SK-N-SH (cell line): Measurements from ENCODE around the gene CX3CL1. TPM values are rescaled to one million over a fixed set of nuclear protein-coding genes. Genes with fewer than 3 reads are reported as not detected.

Source experiments
- CTCF ChIA-PET: fragments of 300-600, 350-600 bp; formaldehyde crosslinking; extraction: SDS; loops from one replicate; lab custom pipeline; 2021; lab: Yijun Ruan, JAX
- POLR2A ChIA-PET: fragments of 350-600 bp; sonication (Branson Sonifier 250); formaldehyde crosslinking; extraction: SDS; loops from one replicate; lab custom pipeline; 2020; ENCODE audit warnings: antibody characterized with exemption, inconsistent platforms; lab: Yijun Ruan, JAX
- DNase-seq: peaks from one replicate; pipeline ENCODE4 v3.0.0; 2012
- H2AFZ ChIP-seq: fragments of 200-600 bp; sonication (generic); 2 replicates; pipeline ENCODE4 v1.8.1; 2016; ENCODE audit warnings: antibody characterized with exemption, mild to moderate bottlenecking, low read depth
- H3F3A ChIP-seq: fragments of 200-600 bp; sonication (generic); replicated peaks from 2 replicates; pipeline ENCODE3; 2016; ENCODE audit warnings: antibody characterized with exemption, mild to moderate bottlenecking; ENCODE audit not compliant: insufficient read depth
- H3K27ac ChIP-seq, 2 experiments: fragments of 200-500 bp in 1 of 2; fragments of 200-600 bp in 1 of 2; sonication (Bioruptor generic) in 1 of 2; sonication (generic), shearing (Covaris generic) in 1 of 2; 2 replicates each; pipeline versions ENCODE4 v1.5.1 to v1.6.1; 2014 to 2016; ENCODE audit warnings: low read depth in 2 of 2, inconsistent platforms in 1 of 2, low read length in 1 of 2, mild to moderate bottlenecking in 1 of 2, mixed read lengths in 1 of 2
- H3K27me3 ChIP-seq: fragments of 200-600 bp; sonication (generic), shearing (Covaris generic); 2 replicates; pipeline ENCODE4 v1.6.1; 2016; ENCODE audit warnings: mixed run types; ENCODE audit not compliant: insufficient read depth
- H3K36me3 ChIP-seq, 2 experiments: fragments of 200-500 bp in 1 of 2; fragments of 200-600 bp in 1 of 2; sonication (Bioruptor generic) in 1 of 2; sonication (generic) in 1 of 2; replicated peaks in 1 of 2; 2 replicates each; pipeline versions ENCODE3 to v1.5.1; 2014 to 2016; ENCODE audit warnings: low read length in 1 of 2, mild to moderate bottlenecking in 1 of 2; ENCODE audit not compliant: insufficient read depth in 2 of 2, control insufficient read depth in 1 of 2
- H3K4me1 ChIP-seq, 2 experiments: fragments of 200-500 bp in 1 of 2; fragments of 200-600 bp in 1 of 2; sonication (Bioruptor generic) in 1 of 2; sonication (generic), shearing (Covaris generic) in 1 of 2; 2 replicates each; pipeline versions ENCODE4 v1.5.1 to v1.6.1; 2014 to 2016; ENCODE audit warnings: low read depth in 1 of 2, low read length in 1 of 2, mixed run types in 1 of 2; ENCODE audit not compliant: insufficient read depth in 2 of 2, control insufficient read depth in 1 of 2
- H3K4me2 ChIP-seq: fragments of 200-600 bp; sonication (generic), shearing (Covaris generic); 2 replicates; pipeline ENCODE4 v1.6.1; 2017; ENCODE audit warnings: mixed run types
- H3K4me3 ChIP-seq, 2 experiments: fragments of 200-500 bp in 1 of 2; fragments of 200-600 bp in 1 of 2; sonication (Bioruptor generic) in 1 of 2; sonication (generic), shearing (Covaris generic) in 1 of 2; 2 replicates each; pipeline versions ENCODE4 v1.5.1 to v1.8.1; 2014 to 2016; ENCODE audit warnings: low read depth in 2 of 2, inconsistent platforms in 1 of 2, low read length in 1 of 2, mild to moderate bottlenecking in 1 of 2, mixed read lengths in 1 of 2, moderate library complexity in 1 of 2
- H3K79me2 ChIP-seq: fragments of 200-600 bp; sonication (generic); 2 replicates; pipeline ENCODE4 v1.8.1; 2017; ENCODE audit warnings: mild to moderate bottlenecking; ENCODE audit not compliant: insufficient read depth
- H3K9ac ChIP-seq: fragments of 200-600 bp; sonication (generic); 2 replicates; pipeline ENCODE4 v1.6.1; 2017; ENCODE audit warnings: mixed run types
- H3K9me2 ChIP-seq: fragments of 200-600 bp; sonication (generic); 2 replicates; pipeline ENCODE4 v1.6.1; 2017; ENCODE audit warnings: mixed run types
- H3K9me3 ChIP-seq: fragments of 200-600 bp; sonication (generic); 2 replicates; pipeline ENCODE4 v1.6.1; 2017; ENCODE audit warnings: mixed run types, mild to moderate bottlenecking, moderate library complexity
- H4K20me1 ChIP-seq: fragments of 200-600 bp; sonication (generic); 2 replicates; pipeline ENCODE4 v1.6.1; 2017; ENCODE audit warnings: mild to moderate bottlenecking, mixed run types; ENCODE audit not compliant: insufficient read depth
- CTCF ChIP-seq: fragments of 200-600 bp; sonication (generic); IDR thresholded peaks from 2 replicates; pipeline ENCODE4 v1.6.1; 2017; ENCODE audit warnings: antibody characterized with exemption, mild to moderate bottlenecking, moderate library complexity
- EP300 ChIP-seq, 2 experiments: IDR thresholded peaks; 2 replicates each; pipeline versions ENCODE4 v1.4.0 to v1.6.1; 2012; ENCODE audit warnings: borderline replicate concordance in 1 of 2, low read depth in 1 of 2, low read length in 1 of 2
- EZH2phosphoT487 ChIP-seq: fragments of 200-600 bp; sonication (generic); IDR thresholded peaks from 2 replicates; pipeline ENCODE4 v1.6.1; 2017; ENCODE audit warnings: low read depth, mixed run types, mild to moderate bottlenecking, antibody characterized with exemption, moderate library complexity, borderline replicate concordance
- FOXJ3 ChIP-seq: sonication (generic); formaldehyde crosslinking; IDR thresholded peaks from 2 replicates; pipeline ENCODE4 v1.5.1; 2020; ENCODE audit warnings: mild to moderate bottlenecking, missing genetic modification reagents
- GABPA ChIP-seq: IDR thresholded peaks from 2 replicates; pipeline ENCODE4 v1.4.0; 2012; ENCODE audit warnings: low read depth, mild to moderate bottlenecking
- GATA2 ChIP-seq: sonication (generic); formaldehyde crosslinking; IDR thresholded peaks from 2 replicates; pipeline ENCODE4 v1.5.0; 2020; ENCODE audit warnings: mild to moderate bottlenecking, missing genetic modification reagents
- RFX5 ChIP-seq: IDR thresholded peaks from 2 replicates; pipeline ENCODE4 v1.6.1; 2012; ENCODE audit warnings: mild to moderate bottlenecking, improper control_type of control experiment, low read length
- SIN3A ChIP-seq: IDR thresholded peaks from 2 replicates; pipeline ENCODE4 v1.6.1; 2012; ENCODE audit warnings: low read depth, mild to moderate bottlenecking, low read length, moderate library complexity, borderline replicate concordance
- TAF1 ChIP-seq: IDR thresholded peaks from 2 replicates; pipeline ENCODE4 v1.6.1; 2012; ENCODE audit warnings: low read depth, mild to moderate bottlenecking, low read length, moderate library complexity, borderline replicate concordance
- TCF12 ChIP-seq: IDR thresholded peaks from 2 replicates; pipeline ENCODE4 v1.4.0; 2012
- WGBS: methylation state at CpG from one replicate; pipeline ENCODE4 v1.1.6; 2017; ENCODE audit warnings: low lambda C conversion rate; 5-methylcytosine and 5-hydroxymethylcytosine counted together
- polyA plus RNA-seq, 3 experiments: library from polyadenylated mRNA; depleted of rRNA; stranded (reverse); fragments of >200 nt; gene quantifications; 2 replicates each; pipeline ENCODE4 v1.2.3, GENCODE V29; 2012
- TF ChIP-seq, protein P1 (sequence below): IDR thresholded peaks from 2 replicates; pipeline ENCODE4 v1.4.0; 2012; ENCODE audit warnings: low read depth
- TF ChIP-seq, protein P2 (sequence below): IDR thresholded peaks from 2 replicates; pipeline ENCODE4; 2012
- TF ChIP-seq, protein P3 (sequence below): fragments of 150-350 bp; IDR thresholded peaks from 2 replicates; pipeline ENCODE4 v1.6.1; 2017; ENCODE audit warnings: antibody characterized with exemption, low read length, low read depth, borderline replicate concordance
- TF ChIP-seq, protein P4 (sequence below): IDR thresholded peaks from 2 replicates; pipeline ENCODE4 v1.6.1; 2012; ENCODE audit warnings: mild to moderate bottlenecking, low read depth, low read length, moderate library complexity
- TF ChIP-seq, protein P5 (sequence below): IDR thresholded peaks from 2 replicates; pipeline ENCODE4 v1.4.0; 2012; ENCODE audit warnings: low read depth, borderline replicate concordance

The CX3CL1 gene
- polyA plus RNA-seq, 1 of the 3 experiments (the other 2 are of a cell fraction): 6.8 TPM

- Histone ChIP-seq H3K79me2 (no peaks in the 10 kb centered on the region), H3K27ac (no peak overlapping the region), H3K27me3 (no peaks in the 10 kb centered on the region; the same call in 1 of the 2 replicates), H3K4me2 (no peak overlapping the region), H3K9me3 (no peaks in the 10 kb centered on the region), H3K36me3 (no peaks in the 10 kb centered on the region), H4K20me1 (no peaks in the 10 kb centered on the region), H3K9ac (no peak overlapping the region), H3K4me1 (no peaks in the 10 kb centered on the region), H2AFZ (no peak overlapping the region; the same call in 1 of the 2 replicates), H3F3A (no peaks in the 10 kb centered on the region), H3K4me3 (no peak overlapping the region), H3K9me2 (no peaks in the 10 kb centered on the region)
- TF ChIP-seq FOXJ3 (CRISPR knock-in tag) (no peak), SIN3A (no peak), GABPA (no peak), TAF1 (no peak), CTCF (no peak), TCF12 (no peak), GATA2 (CRISPR knock-in tag) (no peak), EP300 (IDR thresholded peaks at IDR 0.05; ENCODE audit: borderline replicate concordance in 1 of 2, low read depth in 1 of 2, low read length in 1 of 2) (no peak)
- TF ChIP-seq, protein P1, sequence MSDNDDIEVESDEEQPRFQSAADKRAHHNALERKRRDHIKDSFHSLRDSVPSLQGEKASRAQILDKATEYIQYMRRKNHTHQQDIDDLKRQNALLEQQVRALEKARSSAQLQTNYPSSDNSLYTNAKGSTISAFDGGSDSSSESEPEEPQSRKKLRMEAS: no peak
- TF ChIP-seq, protein P2, sequence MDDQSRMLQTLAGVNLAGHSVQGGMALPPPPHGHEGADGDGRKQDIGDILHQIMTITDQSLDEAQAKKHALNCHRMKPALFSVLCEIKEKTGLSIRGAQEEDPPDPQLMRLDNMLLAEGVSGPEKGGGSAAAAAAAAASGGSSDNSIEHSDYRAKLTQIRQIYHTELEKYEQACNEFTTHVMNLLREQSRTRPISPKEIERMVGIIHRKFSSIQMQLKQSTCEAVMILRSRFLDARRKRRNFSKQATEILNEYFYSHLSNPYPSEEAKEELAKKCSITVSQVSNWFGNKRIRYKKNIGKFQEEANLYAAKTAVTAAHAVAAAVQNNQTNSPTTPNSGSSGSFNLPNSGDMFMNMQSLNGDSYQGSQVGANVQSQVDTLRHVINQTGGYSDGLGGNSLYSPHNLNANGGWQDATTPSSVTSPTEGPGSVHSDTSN: no peak
- TF ChIP-seq, protein P3, sequence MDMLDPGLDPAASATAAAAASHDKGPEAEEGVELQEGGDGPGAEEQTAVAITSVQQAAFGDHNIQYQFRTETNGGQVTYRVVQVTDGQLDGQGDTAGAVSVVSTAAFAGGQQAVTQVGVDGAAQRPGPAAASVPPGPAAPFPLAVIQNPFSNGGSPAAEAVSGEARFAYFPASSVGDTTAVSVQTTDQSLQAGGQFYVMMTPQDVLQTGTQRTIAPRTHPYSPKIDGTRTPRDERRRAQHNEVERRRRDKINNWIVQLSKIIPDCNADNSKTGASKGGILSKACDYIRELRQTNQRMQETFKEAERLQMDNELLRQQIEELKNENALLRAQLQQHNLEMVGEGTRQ: no peak
- ChIA-PET POLR2A (no interaction called here), CTCF (no interaction called here)
- no peak for DNase-seq
- 62% methylated on average over 8 of the region's 8 CpGs for WGBS
Observed at GRCh38 chr16:57329718-57330327, 42.5 kb upstream of the CX3CL1 start.

GRCh38 chr16:57331355-57331754 lies 40.9 kb upstream of the CX3CL1 start:
- Histone ChIP-seq H3K9me2 (no peaks in the 10 kb centered on the region), H3K4me2 (no peak overlapping the region), H3K4me3 (no peak overlapping the region), H3K79me2 (no peaks in the 10 kb centered on the region), H4K20me1 (no peaks in the 10 kb centered on the region), H3K27me3 (no peaks in the 10 kb centered on the region; the same call in 1 of the 2 replicates), H3K9ac (no peak overlapping the region), H3K36me3 (no peaks in the 10 kb centered on the region), H3K4me1 (no peaks in the 10 kb centered on the region), H3K27ac (no peak overlapping the region), H3F3A (no peaks in the 10 kb centered on the region), H2AFZ (no peak overlapping the region), H3K9me3 (no peaks in the 10 kb centered on the region)
- 41% methylated on average over 3 of the region's 3 CpGs for WGBS
- DNase-seq: no peak
- TF ChIP-seq EZH2phosphoT487 (no peak), RFX5 (no peak), GATA2 (CRISPR knock-in tag) (no peak)
- TF ChIP-seq, protein P4, sequence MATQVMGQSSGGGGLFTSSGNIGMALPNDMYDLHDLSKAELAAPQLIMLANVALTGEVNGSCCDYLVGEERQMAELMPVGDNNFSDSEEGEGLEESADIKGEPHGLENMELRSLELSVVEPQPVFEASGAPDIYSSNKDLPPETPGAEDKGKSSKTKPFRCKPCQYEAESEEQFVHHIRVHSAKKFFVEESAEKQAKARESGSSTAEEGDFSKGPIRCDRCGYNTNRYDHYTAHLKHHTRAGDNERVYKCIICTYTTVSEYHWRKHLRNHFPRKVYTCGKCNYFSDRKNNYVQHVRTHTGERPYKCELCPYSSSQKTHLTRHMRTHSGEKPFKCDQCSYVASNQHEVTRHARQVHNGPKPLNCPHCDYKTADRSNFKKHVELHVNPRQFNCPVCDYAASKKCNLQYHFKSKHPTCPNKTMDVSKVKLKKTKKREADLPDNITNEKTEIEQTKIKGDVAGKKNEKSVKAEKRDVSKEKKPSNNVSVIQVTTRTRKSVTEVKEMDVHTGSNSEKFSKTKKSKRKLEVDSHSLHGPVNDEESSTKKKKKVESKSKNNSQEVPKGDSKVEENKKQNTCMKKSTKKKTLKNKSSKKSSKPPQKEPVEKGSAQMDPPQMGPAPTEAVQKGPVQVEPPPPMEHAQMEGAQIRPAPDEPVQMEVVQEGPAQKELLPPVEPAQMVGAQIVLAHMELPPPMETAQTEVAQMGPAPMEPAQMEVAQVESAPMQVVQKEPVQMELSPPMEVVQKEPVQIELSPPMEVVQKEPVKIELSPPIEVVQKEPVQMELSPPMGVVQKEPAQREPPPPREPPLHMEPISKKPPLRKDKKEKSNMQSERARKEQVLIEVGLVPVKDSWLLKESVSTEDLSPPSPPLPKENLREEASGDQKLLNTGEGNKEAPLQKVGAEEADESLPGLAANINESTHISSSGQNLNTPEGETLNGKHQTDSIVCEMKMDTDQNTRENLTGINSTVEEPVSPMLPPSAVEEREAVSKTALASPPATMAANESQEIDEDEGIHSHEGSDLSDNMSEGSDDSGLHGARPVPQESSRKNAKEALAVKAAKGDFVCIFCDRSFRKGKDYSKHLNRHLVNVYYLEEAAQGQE: no peak
- TF ChIP-seq, protein P5, sequence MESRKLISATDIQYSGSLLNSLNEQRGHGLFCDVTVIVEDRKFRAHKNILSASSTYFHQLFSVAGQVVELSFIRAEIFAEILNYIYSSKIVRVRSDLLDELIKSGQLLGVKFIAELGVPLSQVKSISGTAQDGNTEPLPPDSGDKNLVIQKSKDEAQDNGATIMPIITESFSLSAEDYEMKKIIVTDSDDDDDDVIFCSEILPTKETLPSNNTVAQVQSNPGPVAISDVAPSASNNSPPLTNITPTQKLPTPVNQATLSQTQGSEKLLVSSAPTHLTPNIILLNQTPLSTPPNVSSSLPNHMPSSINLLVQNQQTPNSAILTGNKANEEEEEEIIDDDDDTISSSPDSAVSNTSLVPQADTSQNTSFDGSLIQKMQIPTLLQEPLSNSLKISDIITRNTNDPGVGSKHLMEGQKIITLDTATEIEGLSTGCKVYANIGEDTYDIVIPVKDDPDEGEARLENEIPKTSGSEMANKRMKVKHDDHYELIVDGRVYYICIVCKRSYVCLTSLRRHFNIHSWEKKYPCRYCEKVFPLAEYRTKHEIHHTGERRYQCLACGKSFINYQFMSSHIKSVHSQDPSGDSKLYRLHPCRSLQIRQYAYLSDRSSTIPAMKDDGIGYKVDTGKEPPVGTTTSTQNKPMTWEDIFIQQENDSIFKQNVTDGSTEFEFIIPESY: no peak
- ChIA-PET POLR2A (no interaction called here), CTCF (interaction anchor here (1.0 to 2.4 kb wide), 2 partner anchors 88 to 247 kb away, joined by 3 to 8 read pairs; no protein-coding TSS in a partner anchor)
